H4 (cell line): Measurements from ENCODE around the gene SUCO. TPM values are rescaled to one million over a fixed set of nuclear protein-coding genes. Genes with fewer than 3 reads are reported as not detected.
"Not testable (repeated sequence)": the region's sequence is repeated elsewhere in the genome, so short reads cannot be mapped to it uniquely, and the experiment has no call there.

ENCODE experiments used
- DNase-seq: peaks from one replicate; pipeline ENCODE4 v3.0.0-alpha.2; 2015; ENCODE audit warnings: low spot score
- total RNA-seq: library from RNA; depleted of rRNA; stranded (reverse); fragments of >200 nt; shearing (Covaris generic); gene quantifications from 2 replicates; pipeline ENCODE4 v1.2.3, GENCODE V29; 2014

Gene SUCO
- total RNA-seq, 1 experiment from 2014 or later: 14.7 TPM

GRCh38 chr1:172559572-172560210, 26.7 kb downstream of the SUCO start:
- DNase-seq: no peak

GRCh38 chr1:172561252-172561651, 28.3 kb downstream of the SUCO start:
- DNase-seq: no peak

- DNase-seq: no peak
These were observed 33.4 kb downstream of the SUCO start for GRCh38 chr1:172566196-172566997.

GRCh38 chr1:172567720-172568119, 34.8 kb downstream of the SUCO start:
- no peak for DNase-seq

GRCh38 chr1:172574080-172574479, 41.1 kb downstream of the SUCO start:
- no peak for DNase-seq

- no peak for DNase-seq
These were observed 45.6 kb downstream of the SUCO start for GRCh38 chr1:172578586-172578985.

- DNase-seq: no peak
These were observed 48.3 kb downstream of the SUCO start for GRCh38 chr1:172581273-172581672.

GRCh38 chr1:172581779-172582178, 48.8 kb downstream of the SUCO start:
- no peak for DNase-seq

- DNase-seq: no peak
These were observed 49.9 kb downstream of the SUCO start for GRCh38 chr1:172582889-172583288.

- DNase-seq: no peak
These were observed 52.4 kb downstream of the SUCO start for GRCh38 chr1:172585348-172585747.

- DNase-seq: no peak
These were observed 52.9 kb downstream of the SUCO start for GRCh38 chr1:172585861-172586260.

GRCh38 chr1:172588296-172589291, 55.6 kb downstream of the SUCO start:
- DNase-seq: peak; percentile 71

GRCh38 chr1:172589553-172589952, 56.6 kb downstream of the SUCO start:
- DNase-seq: no peak

- DNase-seq: not testable (repeated sequence)
These were observed 58.5 kb downstream of the SUCO start for GRCh38 chr1:172591429-172591828.

- not testable (repeated sequence) for DNase-seq
These were observed 62.1 kb downstream of the SUCO start for GRCh38 chr1:172595066-172595465.

GRCh38 chr1:172596782-172597181, 63.8 kb downstream of the SUCO start:
- not testable (repeated sequence) for DNase-seq

GRCh38 chr1:172599912-172600311, 67.0 kb downstream of the SUCO start:
- DNase-seq: no peak

- DNase-seq: no peak
These were observed 67.7 kb downstream of the SUCO start for GRCh38 chr1:172600615-172601014.

GRCh38 chr1:172601046-172601630, 68.2 kb downstream of the SUCO start:
- DNase-seq: no peak

GRCh38 chr1:172602706-172603105, 69.8 kb downstream of the SUCO start:
- DNase-seq: no peak

- DNase-seq: no peak
These were observed 70.9 kb downstream of the SUCO start for GRCh38 chr1:172603816-172604215.

GRCh38 chr1:172605641-172606040, 72.7 kb downstream of the SUCO start:
- DNase-seq: no peak
